SK-N-SH (cell line): ENCODE data around the gene IDUA. TPM values are rescaled to one million over a fixed set of nuclear protein-coding genes. Genes with fewer than 3 reads are reported as not detected.
A peak's percentile ranks its signal among the peaks of the same experiment; 100 is the strongest.

ENCODE experiments used
- CTCF ChIA-PET: fragments of 300-600, 350-600 bp; formaldehyde crosslinking; extraction: SDS; loops from one replicate; lab custom pipeline; 2021; lab: Yijun Ruan, JAX
- POLR2A ChIA-PET: fragments of 350-600 bp; sonication (Branson Sonifier 250); formaldehyde crosslinking; extraction: SDS; loops from one replicate; lab custom pipeline; 2020; ENCODE audit warnings: antibody characterized with exemption, inconsistent platforms; lab: Yijun Ruan, JAX
- DNase-seq: peaks from one replicate; pipeline ENCODE4 v3.0.0; 2012
- H2AFZ ChIP-seq: fragments of 200-600 bp; sonication (generic); 2 replicates; pipeline ENCODE4 v1.8.1; 2016; ENCODE audit warnings: antibody characterized with exemption, mild to moderate bottlenecking, low read depth
- H3F3A ChIP-seq: fragments of 200-600 bp; sonication (generic); replicated peaks from 2 replicates; pipeline ENCODE3; 2016; ENCODE audit warnings: antibody characterized with exemption, mild to moderate bottlenecking; ENCODE audit not compliant: insufficient read depth
- H3K27ac ChIP-seq, 2 experiments: fragments of 200-500 bp in 1 of 2; fragments of 200-600 bp in 1 of 2; sonication (Bioruptor generic) in 1 of 2; sonication (generic), shearing (Covaris generic) in 1 of 2; 2 replicates each; pipeline versions ENCODE4 v1.5.1 to v1.6.1; 2014 to 2016; ENCODE audit warnings: low read depth in 2 of 2, inconsistent platforms in 1 of 2, low read length in 1 of 2, mild to moderate bottlenecking in 1 of 2, mixed read lengths in 1 of 2
- H3K27me3 ChIP-seq: fragments of 200-600 bp; sonication (generic), shearing (Covaris generic); 2 replicates; pipeline ENCODE4 v1.6.1; 2016; ENCODE audit warnings: mixed run types; ENCODE audit not compliant: insufficient read depth
- H3K36me3 ChIP-seq, 2 experiments: fragments of 200-500 bp in 1 of 2; fragments of 200-600 bp in 1 of 2; sonication (Bioruptor generic) in 1 of 2; sonication (generic) in 1 of 2; replicated peaks in 1 of 2; 2 replicates each; pipeline versions ENCODE3 to v1.5.1; 2014 to 2016; ENCODE audit warnings: low read length in 1 of 2, mild to moderate bottlenecking in 1 of 2; ENCODE audit not compliant: insufficient read depth in 2 of 2, control insufficient read depth in 1 of 2
- H3K4me1 ChIP-seq, 2 experiments: fragments of 200-500 bp in 1 of 2; fragments of 200-600 bp in 1 of 2; sonication (Bioruptor generic) in 1 of 2; sonication (generic), shearing (Covaris generic) in 1 of 2; 2 replicates each; pipeline versions ENCODE4 v1.5.1 to v1.6.1; 2014 to 2016; ENCODE audit warnings: low read depth in 1 of 2, low read length in 1 of 2, mixed run types in 1 of 2; ENCODE audit not compliant: insufficient read depth in 2 of 2, control insufficient read depth in 1 of 2
- H3K4me2 ChIP-seq: fragments of 200-600 bp; sonication (generic), shearing (Covaris generic); 2 replicates; pipeline ENCODE4 v1.6.1; 2017; ENCODE audit warnings: mixed run types
- H3K4me3 ChIP-seq, 2 experiments: fragments of 200-500 bp in 1 of 2; fragments of 200-600 bp in 1 of 2; sonication (Bioruptor generic) in 1 of 2; sonication (generic), shearing (Covaris generic) in 1 of 2; 2 replicates each; pipeline versions ENCODE4 v1.5.1 to v1.8.1; 2014 to 2016; ENCODE audit warnings: low read depth in 2 of 2, inconsistent platforms in 1 of 2, low read length in 1 of 2, mild to moderate bottlenecking in 1 of 2, mixed read lengths in 1 of 2, moderate library complexity in 1 of 2
- H3K79me2 ChIP-seq: fragments of 200-600 bp; sonication (generic); 2 replicates; pipeline ENCODE4 v1.8.1; 2017; ENCODE audit warnings: mild to moderate bottlenecking; ENCODE audit not compliant: insufficient read depth
- H3K9ac ChIP-seq: fragments of 200-600 bp; sonication (generic); 2 replicates; pipeline ENCODE4 v1.6.1; 2017; ENCODE audit warnings: mixed run types
- H3K9me2 ChIP-seq: fragments of 200-600 bp; sonication (generic); 2 replicates; pipeline ENCODE4 v1.6.1; 2017; ENCODE audit warnings: mixed run types
- H3K9me3 ChIP-seq: fragments of 200-600 bp; sonication (generic); 2 replicates; pipeline ENCODE4 v1.6.1; 2017; ENCODE audit warnings: mixed run types, mild to moderate bottlenecking, moderate library complexity
- H4K20me1 ChIP-seq: fragments of 200-600 bp; sonication (generic); 2 replicates; pipeline ENCODE4 v1.6.1; 2017; ENCODE audit warnings: mild to moderate bottlenecking, mixed run types; ENCODE audit not compliant: insufficient read depth
- CHD2 ChIP-seq: fragments of 150-350 bp; IDR thresholded peaks from 2 replicates; pipeline ENCODE4 v1.6.1; 2018; ENCODE audit warnings: low read length; ENCODE audit not compliant: partially characterized antibody
- EZH2phosphoT487 ChIP-seq: fragments of 200-600 bp; sonication (generic); IDR thresholded peaks from 2 replicates; pipeline ENCODE4 v1.6.1; 2017; ENCODE audit warnings: low read depth, mixed run types, mild to moderate bottlenecking, antibody characterized with exemption, moderate library complexity, borderline replicate concordance
- FOSL2 ChIP-seq: IDR thresholded peaks from 2 replicates; pipeline ENCODE4 v1.4.0; 2012; ENCODE audit warnings: low read depth, mild to moderate bottlenecking, moderate library complexity, borderline replicate concordance
- FOXJ3 ChIP-seq: sonication (generic); formaldehyde crosslinking; IDR thresholded peaks from 2 replicates; pipeline ENCODE4 v1.5.1; 2020; ENCODE audit warnings: mild to moderate bottlenecking, missing genetic modification reagents
- MXI1 ChIP-seq: IDR thresholded peaks from 2 replicates; pipeline ENCODE4 v1.6.1; 2012; ENCODE audit warnings: mild to moderate bottlenecking, low read depth, low read length, improper control_type of control experiment
- NFIC ChIP-seq: IDR thresholded peaks from 2 replicates; pipeline ENCODE4 v1.4.0; 2012; ENCODE audit warnings: borderline replicate concordance
- PBX3 ChIP-seq: IDR thresholded peaks from 2 replicates; pipeline ENCODE4; 2012
- POLR2AphosphoS5 ChIP-seq: IDR thresholded peaks from 2 replicates; pipeline ENCODE4 v1.6.1; 2012; ENCODE audit warnings: low read depth, low read length
- RCOR1 ChIP-seq: fragments of 150-350 bp; IDR thresholded peaks from 2 replicates; pipeline ENCODE4 v1.6.1; 2017; ENCODE audit warnings: antibody characterized with exemption, low read length
- RFX5 ChIP-seq: IDR thresholded peaks from 2 replicates; pipeline ENCODE4 v1.6.1; 2012; ENCODE audit warnings: mild to moderate bottlenecking, improper control_type of control experiment, low read length
- RXRA ChIP-seq: IDR thresholded peaks from 2 replicates; pipeline ENCODE4 v1.4.0; 2012; ENCODE audit warnings: low read depth, mild to moderate bottlenecking, borderline replicate concordance
- SIN3A ChIP-seq: IDR thresholded peaks from 2 replicates; pipeline ENCODE4 v1.6.1; 2012; ENCODE audit warnings: low read depth, mild to moderate bottlenecking, low read length, moderate library complexity, borderline replicate concordance
- TAF1 ChIP-seq: IDR thresholded peaks from 2 replicates; pipeline ENCODE4 v1.6.1; 2012; ENCODE audit warnings: low read depth, mild to moderate bottlenecking, low read length, moderate library complexity, borderline replicate concordance
- TEAD4 ChIP-seq: IDR thresholded peaks from 2 replicates; pipeline ENCODE4 v1.4.0; 2012; ENCODE audit warnings: mild to moderate bottlenecking, borderline replicate concordance; ENCODE audit not compliant: insufficient read depth
- WGBS: methylation state at CpG from one replicate; pipeline ENCODE4 v1.1.6; 2017; ENCODE audit warnings: low lambda C conversion rate; 5-methylcytosine and 5-hydroxymethylcytosine counted together
- polyA plus RNA-seq, 3 experiments: library from polyadenylated mRNA; depleted of rRNA; stranded (reverse); fragments of >200 nt; gene quantifications; 2 replicates each; pipeline ENCODE4 v1.2.3, GENCODE V29; 2012
- TF ChIP-seq, protein P1 (sequence below): IDR thresholded peaks from 2 replicates; pipeline ENCODE4 v1.4.0; 2012; ENCODE audit warnings: low read depth
- TF ChIP-seq, protein P2 (sequence below): IDR thresholded peaks from 2 replicates; pipeline ENCODE4 v1.4.0; 2012; ENCODE audit warnings: low read depth, borderline replicate concordance
- TF ChIP-seq, protein P3 (sequence below): fragments of 200-600 bp; sonication (generic); IDR thresholded peaks from 2 replicates; pipeline ENCODE4 v1.6.1; 2017; ENCODE audit warnings: antibody characterized with exemption, mild to moderate bottlenecking, moderate library complexity
- TF ChIP-seq, protein P4 (sequence below): fragments of 150-350 bp; IDR thresholded peaks from 2 replicates; pipeline ENCODE4 v1.6.1; 2016; ENCODE audit warnings: mild to moderate bottlenecking, low read depth, low read length

Gene IDUA
- polyA plus RNA-seq, 1 of the 3 experiments (the other 2 are of a cell fraction): 24.4 TPM

DNA sequence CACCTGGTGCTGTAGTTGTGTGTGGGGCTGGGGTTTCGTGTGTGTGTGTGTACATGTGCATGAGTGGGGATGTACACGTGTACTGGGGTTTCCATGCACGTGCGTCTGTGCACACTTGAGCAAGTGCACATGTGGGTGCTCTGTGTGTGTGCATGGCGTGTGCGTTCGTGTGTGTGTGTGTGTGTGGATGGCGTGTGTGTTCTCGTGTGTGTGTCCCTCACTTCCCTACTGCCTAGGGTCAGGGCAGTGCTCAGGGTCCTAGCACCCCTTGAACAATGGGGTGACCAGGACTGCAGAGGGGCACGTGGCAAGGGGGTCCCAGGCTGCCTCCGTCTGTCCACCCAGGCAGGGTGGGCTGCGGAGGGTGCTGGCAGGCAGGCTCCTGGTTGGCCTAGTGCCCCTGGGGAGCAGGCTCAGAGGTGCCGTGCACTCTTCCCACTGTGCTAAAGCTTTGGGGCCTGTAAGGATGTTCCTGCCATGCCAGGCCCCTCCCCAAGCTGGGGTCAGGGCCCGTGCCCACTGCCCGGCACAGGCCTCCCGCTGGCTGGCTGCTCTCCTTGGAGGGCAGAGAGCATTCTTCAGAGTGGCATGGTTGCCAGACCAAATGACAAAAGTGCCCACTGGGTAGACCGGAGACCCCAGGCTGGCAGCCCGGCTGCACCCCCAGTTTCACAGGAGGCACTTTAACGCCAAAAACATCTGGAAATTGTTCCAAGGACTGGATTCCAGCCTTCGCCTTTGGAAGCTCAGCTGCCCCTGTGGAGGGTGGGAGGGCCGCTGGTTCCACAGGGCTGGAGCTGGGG is 53.7 kb downstream of the IDUA start:
- ChIA-PET POLR2A (no interaction called here), CTCF (no interaction called here)
- TF ChIP-seq RXRA (no peak), EZH2phosphoT487 (no peak), FOSL2 (no peak), CHD2 (no peak)
- TF ChIP-seq, protein P1, sequence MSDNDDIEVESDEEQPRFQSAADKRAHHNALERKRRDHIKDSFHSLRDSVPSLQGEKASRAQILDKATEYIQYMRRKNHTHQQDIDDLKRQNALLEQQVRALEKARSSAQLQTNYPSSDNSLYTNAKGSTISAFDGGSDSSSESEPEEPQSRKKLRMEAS: no peak
- TF ChIP-seq, protein P2, sequence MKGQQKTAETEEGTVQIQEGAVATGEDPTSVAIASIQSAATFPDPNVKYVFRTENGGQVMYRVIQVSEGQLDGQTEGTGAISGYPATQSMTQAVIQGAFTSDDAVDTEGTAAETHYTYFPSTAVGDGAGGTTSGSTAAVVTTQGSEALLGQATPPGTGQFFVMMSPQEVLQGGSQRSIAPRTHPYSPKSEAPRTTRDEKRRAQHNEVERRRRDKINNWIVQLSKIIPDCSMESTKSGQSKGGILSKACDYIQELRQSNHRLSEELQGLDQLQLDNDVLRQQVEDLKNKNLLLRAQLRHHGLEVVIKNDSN: no peak
- TF ChIP-seq, protein P3, sequence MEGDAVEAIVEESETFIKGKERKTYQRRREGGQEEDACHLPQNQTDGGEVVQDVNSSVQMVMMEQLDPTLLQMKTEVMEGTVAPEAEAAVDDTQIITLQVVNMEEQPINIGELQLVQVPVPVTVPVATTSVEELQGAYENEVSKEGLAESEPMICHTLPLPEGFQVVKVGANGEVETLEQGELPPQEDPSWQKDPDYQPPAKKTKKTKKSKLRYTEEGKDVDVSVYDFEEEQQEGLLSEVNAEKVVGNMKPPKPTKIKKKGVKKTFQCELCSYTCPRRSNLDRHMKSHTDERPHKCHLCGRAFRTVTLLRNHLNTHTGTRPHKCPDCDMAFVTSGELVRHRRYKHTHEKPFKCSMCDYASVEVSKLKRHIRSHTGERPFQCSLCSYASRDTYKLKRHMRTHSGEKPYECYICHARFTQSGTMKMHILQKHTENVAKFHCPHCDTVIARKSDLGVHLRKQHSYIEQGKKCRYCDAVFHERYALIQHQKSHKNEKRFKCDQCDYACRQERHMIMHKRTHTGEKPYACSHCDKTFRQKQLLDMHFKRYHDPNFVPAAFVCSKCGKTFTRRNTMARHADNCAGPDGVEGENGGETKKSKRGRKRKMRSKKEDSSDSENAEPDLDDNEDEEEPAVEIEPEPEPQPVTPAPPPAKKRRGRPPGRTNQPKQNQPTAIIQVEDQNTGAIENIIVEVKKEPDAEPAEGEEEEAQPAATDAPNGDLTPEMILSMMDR: no peak
- H2AFZ ChIP-seq: no peak overlapping the region
- no peak overlapping the region for H3K27ac ChIP-seq
- H3K27me3 ChIP-seq: peaks cover 8% of the 10 kb centered on the region; the same call in 1 of the 2 replicates
- no peaks in the 10 kb centered on the region for H3K36me3 ChIP-seq
- no peaks in the 10 kb centered on the region for H3K9me3 ChIP-seq
- peaks cover 7% of the 10 kb centered on the region for H3F3A ChIP-seq
- H4K20me1 ChIP-seq: no peaks in the 10 kb centered on the region
- no peak overlapping the region for H3K9ac ChIP-seq
- WGBS: 94% methylated on average over 17 of the region's 21 CpGs
- no peak overlapping the region for H3K4me3 ChIP-seq
- DNase-seq: no peak
- no peak overlapping the region for H3K4me2 ChIP-seq
- no peaks in the 10 kb centered on the region for H3K79me2 ChIP-seq
- no peaks in the 10 kb centered on the region for H3K9me2 ChIP-seq
- H3K4me1 ChIP-seq: peaks cover 3 to 28% of the 10 kb centered on the region in 2 experiments; a peak in 2 of 4 replicates

DNA sequence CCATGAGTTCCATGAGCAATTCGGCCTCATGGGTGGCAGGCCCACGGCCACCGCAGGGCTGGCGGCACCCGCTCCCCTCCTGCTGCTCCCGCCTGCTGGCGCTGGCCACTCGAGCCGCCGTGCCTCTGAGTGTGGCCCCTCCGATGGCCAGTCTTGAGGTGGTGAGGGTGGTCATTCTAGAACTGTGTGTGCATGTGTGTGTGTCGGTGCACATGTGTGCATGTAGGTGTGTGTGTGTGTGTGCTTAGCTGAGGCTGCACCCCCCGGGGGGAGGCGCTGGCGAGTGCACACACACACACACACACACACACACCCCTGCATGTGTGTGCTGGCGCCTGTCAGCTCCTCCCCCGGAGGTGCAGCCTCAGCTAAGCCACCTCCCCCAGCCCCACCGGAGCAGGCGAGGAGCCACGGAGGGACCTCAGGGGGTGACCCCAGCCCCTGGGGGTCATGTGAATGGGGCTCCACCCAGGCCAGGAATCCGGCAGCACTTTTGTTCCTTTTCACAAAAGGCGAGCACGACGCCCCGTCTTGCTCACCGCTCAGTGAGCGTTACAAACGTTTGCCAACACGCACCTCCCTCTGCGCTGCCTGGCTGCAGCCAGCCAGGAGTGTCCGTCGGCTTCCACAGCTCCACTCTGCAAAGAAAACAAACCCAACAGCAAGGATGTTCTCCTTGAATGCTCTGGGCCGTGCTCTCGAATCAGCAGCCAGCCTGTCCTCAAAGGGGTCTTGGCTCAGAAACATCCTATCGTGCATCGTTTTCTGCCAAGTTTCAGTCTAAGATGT is 54.5 kb downstream of the IDUA start:
- WGBS: 19% methylated on average over 15 of the region's 36 CpGs
- peak overlapping the region; percentile 10; the same call in 1 of the 2 replicates for H3K4me2 ChIP-seq
- TF ChIP-seq TEAD4 (no peak), PBX3 (no peak), RCOR1 (no peak), FOSL2 (no peak), TAF1 (no peak), SIN3A (no peak), RFX5 (no peak), FOXJ3 (CRISPR knock-in tag) (no peak), POLR2AphosphoS5 (no peak), NFIC (no peak), MXI1 (no peak)
- TF ChIP-seq, protein P4, sequence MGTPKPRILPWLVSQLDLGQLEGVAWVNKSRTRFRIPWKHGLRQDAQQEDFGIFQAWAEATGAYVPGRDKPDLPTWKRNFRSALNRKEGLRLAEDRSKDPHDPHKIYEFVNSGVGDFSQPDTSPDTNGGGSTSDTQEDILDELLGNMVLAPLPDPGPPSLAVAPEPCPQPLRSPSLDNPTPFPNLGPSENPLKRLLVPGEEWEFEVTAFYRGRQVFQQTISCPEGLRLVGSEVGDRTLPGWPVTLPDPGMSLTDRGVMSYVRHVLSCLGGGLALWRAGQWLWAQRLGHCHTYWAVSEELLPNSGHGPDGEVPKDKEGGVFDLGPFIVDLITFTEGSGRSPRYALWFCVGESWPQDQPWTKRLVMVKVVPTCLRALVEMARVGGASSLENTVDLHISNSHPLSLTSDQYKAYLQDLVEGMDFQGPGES: no peak

More for the DNA sequence above, 54.5 kb downstream of the IDUA start:
- Histone ChIP-seq H3K9ac (no peak overlapping the region), H3K9me2 (no peaks in the 10 kb centered on the region), H3K4me3 (no peak overlapping the region), H2AFZ (no peak overlapping the region), H3F3A (peaks cover 8% of the 10 kb centered on the region), H3K79me2 (no peaks in the 10 kb centered on the region), H4K20me1 (no peaks in the 10 kb centered on the region), H3K27me3 (peaks cover 9% of the 10 kb centered on the region; the same call in 1 of the 2 replicates), H3K36me3 (no peaks in the 10 kb centered on the region), H3K9me3 (no peaks in the 10 kb centered on the region), H3K4me1 (peaks cover 3 to 28% of the 10 kb centered on the region in 2 experiments; a peak in 2 of 4 replicates), H3K27ac (peak overlapping the region in 1 of 2 experiments; percentile 23; a peak in 2 of 4 replicates)
- ChIA-PET POLR2A (no interaction called here), CTCF (no interaction called here)
- no peak for DNase-seq
